Neural crest cell (in vitro differentiated cells): ENCODE results near the gene C2CD3. TPM values are rescaled to one million over a fixed set of nuclear protein-coding genes. Genes with fewer than 3 reads are reported as not detected.
"Not testable (repeated sequence)": the region's sequence is repeated elsewhere in the genome, so short reads cannot be mapped to it uniquely, and the experiment has no call there.

Source experiments
- DNase-seq: peaks from one replicate; pipeline ENCODE4 v3.0.0; 2021; ENCODE audit warnings: low read depth, mixed read lengths, low spot score
- H3K27ac Mint-ChIP-seq: one replicate; pipeline ENCODE4 v1.8.0; 2021; ENCODE audit warnings: mild to moderate bottlenecking, mixed read lengths; ENCODE audit not compliant: unreplicated experiment
- H3K27me3 Mint-ChIP-seq: 2 replicates; pipeline ENCODE4 v1.8.0; 2021; ENCODE audit warnings: low read depth, mild to moderate bottlenecking, mixed read lengths
- H3K36me3 Mint-ChIP-seq: 2 replicates; pipeline ENCODE4 v1.8.0; 2021; ENCODE audit warnings: low read depth, mild to moderate bottlenecking, mixed read lengths
- H3K4me1 Mint-ChIP-seq: 2 replicates; pipeline ENCODE4 v1.8.0; 2021; ENCODE audit warnings: mixed read lengths
- H3K4me3 Mint-ChIP-seq: one replicate; pipeline ENCODE4 v1.8.0; 2021; ENCODE audit warnings: mild to moderate bottlenecking, mixed read lengths
- H3K9me3 Mint-ChIP-seq: 2 replicates; pipeline ENCODE4 v1.8.0; 2021; ENCODE audit warnings: mixed read lengths
- CTCF ChIP-seq: fragments of 200-600 bp; sonication (generic); conservative IDR thresholded peaks from 2 replicates; pipeline ENCODE4 v1.5.0; 2021; ENCODE audit warnings: antibody characterized with exemption, mild to moderate bottlenecking
- total RNA-seq: library from RNA; stranded (reverse); gene quantifications from 2 replicates; pipeline ENCODE4 v1.2.1, GENCODE V29; 2021

C2CD3 gene
- total RNA-seq, 1 donor from 2014 or later: 41.9 TPM

GRCh38 chr11:74086242-74086884 lies 84.4 kb downstream of the C2CD3 start:
- no peak overlapping the region for H3K27ac Mint-ChIP-seq
- H3K4me3 Mint-ChIP-seq: no peak overlapping the region
- peaks cover 5% of the 10 kb centered on the region for H3K9me3 Mint-ChIP-seq
- TF ChIP-seq CTCF: no peak
- H3K36me3 Mint-ChIP-seq: peaks cover 41% of the 10 kb centered on the region
- DNase-seq: no peak
- no peaks in the 10 kb centered on the region for H3K4me1 Mint-ChIP-seq
- no peaks in the 10 kb centered on the region for H3K27me3 Mint-ChIP-seq

GRCh38 chr11:74085542-74085892 lies 85.3 kb downstream of the C2CD3 start:
- H3K4me1 Mint-ChIP-seq: no peaks in the 10 kb centered on the region
- no peak for DNase-seq
- peaks cover 42% of the 10 kb centered on the region for H3K36me3 Mint-ChIP-seq
- H3K27me3 Mint-ChIP-seq: no peaks in the 10 kb centered on the region
- TF ChIP-seq CTCF: no peak
- H3K27ac Mint-ChIP-seq: no peak overlapping the region
- no peak overlapping the region for H3K4me3 Mint-ChIP-seq
- H3K9me3 Mint-ChIP-seq: peaks cover 5% of the 10 kb centered on the region

DNA sequence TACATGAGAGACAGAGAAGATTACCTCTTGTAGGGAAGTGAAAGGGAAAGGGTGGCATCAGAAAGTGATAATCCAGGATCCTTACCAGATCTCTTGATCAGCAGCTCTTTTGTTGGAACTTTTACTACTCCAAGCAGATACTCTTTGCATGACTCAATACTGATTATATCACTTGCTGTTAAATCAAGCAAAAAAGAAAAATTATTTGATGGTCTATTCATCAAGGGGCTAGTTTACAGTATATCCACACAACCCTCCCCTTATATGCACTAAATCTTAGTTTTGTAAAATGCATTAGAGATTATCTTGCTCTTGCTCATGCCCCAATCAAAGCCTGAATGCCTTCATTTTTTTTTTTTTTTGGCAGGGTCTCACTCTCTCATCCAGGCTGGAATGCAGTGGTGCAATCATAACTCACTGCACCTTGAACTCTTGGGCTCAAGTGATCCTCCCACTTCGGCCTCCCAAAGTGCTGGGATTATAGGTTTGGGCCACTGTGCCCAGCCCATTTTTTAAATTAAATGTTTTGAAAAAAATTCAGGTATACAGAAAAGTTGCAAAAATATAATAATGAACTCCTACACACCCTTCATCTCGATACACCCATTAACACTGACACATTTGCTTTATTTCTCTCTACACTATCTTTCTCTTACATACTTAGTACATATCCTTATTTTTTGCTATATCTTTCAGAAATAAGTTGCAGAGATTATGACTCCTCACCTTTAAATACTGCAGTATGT lies 85.8 kb downstream of the C2CD3 start:
- Mint-ChIP-seq H3K27me3 (no peaks in the 10 kb centered on the region), H3K27ac (no peak overlapping the region), H3K4me3 (no peak overlapping the region), H3K9me3 (peaks cover 5% of the 10 kb centered on the region), H3K4me1 (no peaks in the 10 kb centered on the region), H3K36me3 (peaks cover 42% of the 10 kb centered on the region)
- DNase-seq: no peak
- no peak for TF ChIP-seq CTCF

GRCh38 chr11:74083927-74084326 lies 86.9 kb downstream of the C2CD3 start:
- not testable (repeated sequence) for H3K27me3 Mint-ChIP-seq, DNase-seq, H3K4me1 Mint-ChIP-seq, H3K4me3 Mint-ChIP-seq, H3K27ac Mint-ChIP-seq, H3K9me3 Mint-ChIP-seq
- H3K36me3 Mint-ChIP-seq: peaks cover 44% of the 10 kb centered on the region

DNA sequence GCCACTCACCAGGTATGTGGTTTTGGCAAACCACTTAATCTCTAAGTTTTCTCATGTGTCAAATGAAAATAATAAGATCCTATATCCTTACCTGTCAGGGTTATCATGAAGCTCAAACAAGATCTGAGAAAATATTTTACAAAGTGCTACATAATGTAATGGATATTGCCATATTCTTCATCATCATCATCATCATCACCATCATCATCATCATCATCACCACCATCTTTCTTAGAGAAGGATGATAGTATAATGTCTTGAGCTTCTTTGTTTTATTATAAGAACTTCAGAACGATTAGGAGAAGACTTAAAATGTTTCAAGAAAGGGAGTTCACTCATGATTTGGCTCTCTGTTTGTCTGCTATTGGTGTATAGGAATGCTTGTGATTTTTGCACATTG lies 89.4 kb downstream of the C2CD3 start:
- no peaks in the 10 kb centered on the region for H3K4me1 Mint-ChIP-seq
- H3K27me3 Mint-ChIP-seq: no peaks in the 10 kb centered on the region
- TF ChIP-seq CTCF: no peak
- H3K27ac Mint-ChIP-seq: no peak overlapping the region
- no peak for DNase-seq
- H3K9me3 Mint-ChIP-seq: peaks cover 5% of the 10 kb centered on the region
- H3K4me3 Mint-ChIP-seq: no peak overlapping the region
- H3K36me3 Mint-ChIP-seq: peaks cover 55% of the 10 kb centered on the region

GRCh38 chr11:74077193-74077592 lies 93.6 kb downstream of the C2CD3 start:
- Mint-ChIP-seq H3K4me1 (peaks cover 4% of the 10 kb centered on the region), H3K27me3 (no peaks in the 10 kb centered on the region), H3K36me3 (peaks cover 32% of the 10 kb centered on the region), H3K27ac (no peak overlapping the region), H3K4me3 (no peak overlapping the region), H3K9me3 (no peaks in the 10 kb centered on the region)
- TF ChIP-seq CTCF: no peak
- DNase-seq: no peak
